ENCODE data around the gene HOXB5.

HOXB5 gene

GRCh38 chr17:48553826-48554225 is 39.8 kb downstream of the HOXB5 start:
- in situ Hi-C loops (cut with MboI; ENCODE audit: low pct_unique_long_range_greater_than_20kb, low sequenced_read_pairs, unreplicated experiment): no loop called here
- no peak for TF ChIP-seq CTCF (IDR thresholded peaks at IDR 0.05; ENCODE audit: extremely low read depth, insufficient read depth, missing control alignments)
- DNase-seq (ENCODE audit: low spot score): no peak

- TF ChIP-seq CTCF (IDR thresholded peaks at IDR 0.05; ENCODE audit: extremely low read depth, insufficient read depth, missing control alignments): no peak
- in situ Hi-C loops (cut with MboI; ENCODE audit: low pct_unique_long_range_greater_than_20kb, low sequenced_read_pairs, unreplicated experiment): no loop called here
Measured at GRCh38 chr17:48553190-48553547, 40.4 kb downstream of the HOXB5 start.

GRCh38 chr17:48552466-48553189 is 41.0 kb downstream of the HOXB5 start:
- in situ Hi-C loops (cut with MboI; ENCODE audit: low pct_unique_long_range_greater_than_20kb, low sequenced_read_pairs, unreplicated experiment): no loop called here
- no peak for DNase-seq (ENCODE audit: low spot score)
- no peak for TF ChIP-seq CTCF (IDR thresholded peaks at IDR 0.05; ENCODE audit: extremely low read depth, insufficient read depth, missing control alignments)

More at GRCh38 chr17:48553190-48553547, 40.4 kb downstream of the HOXB5 start:
- no peak for DNase-seq (ENCODE audit: low spot score)

- DNase-seq (ENCODE audit: low spot score): no peak
- no peak for TF ChIP-seq CTCF (IDR thresholded peaks at IDR 0.05; ENCODE audit: extremely low read depth, insufficient read depth, missing control alignments)
- in situ Hi-C loops (cut with MboI; ENCODE audit: low pct_unique_long_range_greater_than_20kb, low sequenced_read_pairs, unreplicated experiment): no loop called here
Measured at GRCh38 chr17:48551596-48552465, 41.7 kb downstream of the HOXB5 start.

- DNase-seq (ENCODE audit: low spot score): no peak
- no peak for TF ChIP-seq CTCF (IDR thresholded peaks at IDR 0.05; ENCODE audit: extremely low read depth, insufficient read depth, missing control alignments)
- in situ Hi-C loops (cut with MboI; ENCODE audit: low pct_unique_long_range_greater_than_20kb, low sequenced_read_pairs, unreplicated experiment): no loop called here
Measured at GRCh38 chr17:48551214-48551555, 42.4 kb downstream of the HOXB5 start.

- in situ Hi-C loops (cut with MboI; ENCODE audit: low pct_unique_long_range_greater_than_20kb, low sequenced_read_pairs, unreplicated experiment): no loop called here
- DNase-seq (ENCODE audit: low spot score): no peak
- no peak for TF ChIP-seq CTCF (IDR thresholded peaks at IDR 0.05; ENCODE audit: extremely low read depth, insufficient read depth, missing control alignments)
Measured at GRCh38 chr17:48550502-48551213, 42.9 kb downstream of the HOXB5 start.

Measured in GM13977 (cell line).